SK-N-SH (cell line): ENCODE measurements around the gene NCAPD3. TPM values are rescaled to one million over a fixed set of nuclear protein-coding genes. Genes with fewer than 3 reads are reported as not detected.

Source experiments
- CTCF ChIA-PET: fragments of 300-600, 350-600 bp; formaldehyde crosslinking; extraction: SDS; loops from one replicate; lab custom pipeline; 2021; lab: Yijun Ruan, JAX
- POLR2A ChIA-PET: fragments of 350-600 bp; sonication (Branson Sonifier 250); formaldehyde crosslinking; extraction: SDS; loops from one replicate; lab custom pipeline; 2020; ENCODE audit warnings: antibody characterized with exemption, inconsistent platforms; lab: Yijun Ruan, JAX
- DNase-seq: peaks from one replicate; pipeline ENCODE4 v3.0.0; 2012
- H2AFZ ChIP-seq: fragments of 200-600 bp; sonication (generic); 2 replicates; pipeline ENCODE4 v1.8.1; 2016; ENCODE audit warnings: antibody characterized with exemption, mild to moderate bottlenecking, low read depth
- H3F3A ChIP-seq: fragments of 200-600 bp; sonication (generic); replicated peaks from 2 replicates; pipeline ENCODE3; 2016; ENCODE audit warnings: antibody characterized with exemption, mild to moderate bottlenecking; ENCODE audit not compliant: insufficient read depth
- H3K27ac ChIP-seq, 2 experiments: fragments of 200-500 bp in 1 of 2; fragments of 200-600 bp in 1 of 2; sonication (Bioruptor generic) in 1 of 2; sonication (generic), shearing (Covaris generic) in 1 of 2; 2 replicates each; pipeline versions ENCODE4 v1.5.1 to v1.6.1; 2014 to 2016; ENCODE audit warnings: low read depth in 2 of 2, inconsistent platforms in 1 of 2, low read length in 1 of 2, mild to moderate bottlenecking in 1 of 2, mixed read lengths in 1 of 2
- H3K27me3 ChIP-seq: fragments of 200-600 bp; sonication (generic), shearing (Covaris generic); 2 replicates; pipeline ENCODE4 v1.6.1; 2016; ENCODE audit warnings: mixed run types; ENCODE audit not compliant: insufficient read depth
- H3K36me3 ChIP-seq, 2 experiments: fragments of 200-500 bp in 1 of 2; fragments of 200-600 bp in 1 of 2; sonication (Bioruptor generic) in 1 of 2; sonication (generic) in 1 of 2; replicated peaks in 1 of 2; 2 replicates each; pipeline versions ENCODE3 to v1.5.1; 2014 to 2016; ENCODE audit warnings: low read length in 1 of 2, mild to moderate bottlenecking in 1 of 2; ENCODE audit not compliant: insufficient read depth in 2 of 2, control insufficient read depth in 1 of 2
- H3K4me1 ChIP-seq, 2 experiments: fragments of 200-500 bp in 1 of 2; fragments of 200-600 bp in 1 of 2; sonication (Bioruptor generic) in 1 of 2; sonication (generic), shearing (Covaris generic) in 1 of 2; 2 replicates each; pipeline versions ENCODE4 v1.5.1 to v1.6.1; 2014 to 2016; ENCODE audit warnings: low read depth in 1 of 2, low read length in 1 of 2, mixed run types in 1 of 2; ENCODE audit not compliant: insufficient read depth in 2 of 2, control insufficient read depth in 1 of 2
- H3K4me2 ChIP-seq: fragments of 200-600 bp; sonication (generic), shearing (Covaris generic); 2 replicates; pipeline ENCODE4 v1.6.1; 2017; ENCODE audit warnings: mixed run types
- H3K4me3 ChIP-seq, 2 experiments: fragments of 200-500 bp in 1 of 2; fragments of 200-600 bp in 1 of 2; sonication (Bioruptor generic) in 1 of 2; sonication (generic), shearing (Covaris generic) in 1 of 2; 2 replicates each; pipeline versions ENCODE4 v1.5.1 to v1.8.1; 2014 to 2016; ENCODE audit warnings: low read depth in 2 of 2, inconsistent platforms in 1 of 2, low read length in 1 of 2, mild to moderate bottlenecking in 1 of 2, mixed read lengths in 1 of 2, moderate library complexity in 1 of 2
- H3K79me2 ChIP-seq: fragments of 200-600 bp; sonication (generic); 2 replicates; pipeline ENCODE4 v1.8.1; 2017; ENCODE audit warnings: mild to moderate bottlenecking; ENCODE audit not compliant: insufficient read depth
- H3K9ac ChIP-seq: fragments of 200-600 bp; sonication (generic); 2 replicates; pipeline ENCODE4 v1.6.1; 2017; ENCODE audit warnings: mixed run types
- H3K9me2 ChIP-seq: fragments of 200-600 bp; sonication (generic); 2 replicates; pipeline ENCODE4 v1.6.1; 2017; ENCODE audit warnings: mixed run types
- H3K9me3 ChIP-seq: fragments of 200-600 bp; sonication (generic); 2 replicates; pipeline ENCODE4 v1.6.1; 2017; ENCODE audit warnings: mixed run types, mild to moderate bottlenecking, moderate library complexity
- H4K20me1 ChIP-seq: fragments of 200-600 bp; sonication (generic); 2 replicates; pipeline ENCODE4 v1.6.1; 2017; ENCODE audit warnings: mild to moderate bottlenecking, mixed run types; ENCODE audit not compliant: insufficient read depth
- CHD2 ChIP-seq: fragments of 150-350 bp; IDR thresholded peaks from 2 replicates; pipeline ENCODE4 v1.6.1; 2018; ENCODE audit warnings: low read length; ENCODE audit not compliant: partially characterized antibody
- CTCF ChIP-seq: fragments of 200-600 bp; sonication (generic); IDR thresholded peaks from 2 replicates; pipeline ENCODE4 v1.6.1; 2017; ENCODE audit warnings: antibody characterized with exemption, mild to moderate bottlenecking, moderate library complexity
- ELF1 ChIP-seq: IDR thresholded peaks from 2 replicates; pipeline ENCODE4 v1.4.0; 2012
- FOXJ3 ChIP-seq: sonication (generic); formaldehyde crosslinking; IDR thresholded peaks from 2 replicates; pipeline ENCODE4 v1.5.1; 2020; ENCODE audit warnings: mild to moderate bottlenecking, missing genetic modification reagents
- GABPA ChIP-seq: IDR thresholded peaks from 2 replicates; pipeline ENCODE4 v1.4.0; 2012; ENCODE audit warnings: low read depth, mild to moderate bottlenecking
- GATA2 ChIP-seq: sonication (generic); formaldehyde crosslinking; IDR thresholded peaks from 2 replicates; pipeline ENCODE4 v1.5.0; 2020; ENCODE audit warnings: mild to moderate bottlenecking, missing genetic modification reagents
- MEF2A ChIP-seq: IDR thresholded peaks from 2 replicates; pipeline ENCODE4 v1.4.0; 2012; ENCODE audit warnings: low read depth, borderline replicate concordance
- MXI1 ChIP-seq: IDR thresholded peaks from 2 replicates; pipeline ENCODE4 v1.6.1; 2012; ENCODE audit warnings: mild to moderate bottlenecking, low read depth, low read length, improper control_type of control experiment
- SIN3A ChIP-seq: IDR thresholded peaks from 2 replicates; pipeline ENCODE4 v1.6.1; 2012; ENCODE audit warnings: low read depth, mild to moderate bottlenecking, low read length, moderate library complexity, borderline replicate concordance
- SMC3 ChIP-seq: IDR thresholded peaks from 2 replicates; pipeline ENCODE4 v1.6.1; 2012; ENCODE audit warnings: low read depth, low read length, improper control_type of control experiment
- WGBS: methylation state at CpG from one replicate; pipeline ENCODE4 v1.1.6; 2017; ENCODE audit warnings: low lambda C conversion rate; 5-methylcytosine and 5-hydroxymethylcytosine counted together
- polyA plus RNA-seq, 3 experiments: library from polyadenylated mRNA; depleted of rRNA; stranded (reverse); fragments of >200 nt; gene quantifications; 2 replicates each; pipeline ENCODE4 v1.2.3, GENCODE V29; 2012
- TF ChIP-seq, protein P1 (sequence below): IDR thresholded peaks from 2 replicates; pipeline ENCODE4 v1.6.1; 2012; ENCODE audit warnings: mild to moderate bottlenecking, low read depth, low read length, moderate library complexity
- TF ChIP-seq, protein P2 (sequence below): IDR thresholded peaks from 2 replicates; pipeline ENCODE4; 2012

NCAPD3 gene
- polyA plus RNA-seq, 1 of the 3 experiments (the other 2 are of a cell fraction) = 19.5 TPM

- no peaks in the 10 kb centered on the region for H3K27me3 ChIP-seq
- WGBS = 92% methylated on average over 9 of the region's 9 CpGs
Observed at GRCh38 chr11:134138376-134138775, 85.4 kb downstream of the NCAPD3 start.

DNA sequence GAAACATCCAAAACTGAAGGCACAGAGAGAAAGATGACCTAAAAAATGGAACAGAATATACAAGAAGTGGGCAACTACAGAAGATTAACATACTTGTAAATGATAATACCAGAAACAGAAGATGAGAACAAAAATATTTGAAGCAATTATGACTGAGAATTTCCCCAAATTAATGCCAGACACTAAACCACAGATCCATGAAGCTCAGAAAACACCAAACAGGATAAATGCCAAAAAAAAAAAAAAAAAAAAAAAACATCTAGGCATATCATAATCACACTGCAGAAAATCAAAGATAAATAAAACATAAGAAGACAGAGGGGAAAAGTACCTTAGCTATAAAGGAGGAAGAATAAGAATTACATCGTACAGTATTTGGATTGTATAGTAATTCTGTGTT is 89.6 kb downstream of the NCAPD3 start:
- ChIA-PET CTCF (interaction anchor here (4.3 kb wide), 1 partner anchor 83 kb away, joined by 27 read pairs; no protein-coding TSS in a partner anchor), POLR2A (no interaction called here)
- TF ChIP-seq SMC3 = no peak
- TF ChIP-seq CHD2 = no peak
- no peak for TF ChIP-seq GABPA
- TF ChIP-seq GATA2 (CRISPR knock-in tag) = no peak
- TF ChIP-seq, protein P1, sequence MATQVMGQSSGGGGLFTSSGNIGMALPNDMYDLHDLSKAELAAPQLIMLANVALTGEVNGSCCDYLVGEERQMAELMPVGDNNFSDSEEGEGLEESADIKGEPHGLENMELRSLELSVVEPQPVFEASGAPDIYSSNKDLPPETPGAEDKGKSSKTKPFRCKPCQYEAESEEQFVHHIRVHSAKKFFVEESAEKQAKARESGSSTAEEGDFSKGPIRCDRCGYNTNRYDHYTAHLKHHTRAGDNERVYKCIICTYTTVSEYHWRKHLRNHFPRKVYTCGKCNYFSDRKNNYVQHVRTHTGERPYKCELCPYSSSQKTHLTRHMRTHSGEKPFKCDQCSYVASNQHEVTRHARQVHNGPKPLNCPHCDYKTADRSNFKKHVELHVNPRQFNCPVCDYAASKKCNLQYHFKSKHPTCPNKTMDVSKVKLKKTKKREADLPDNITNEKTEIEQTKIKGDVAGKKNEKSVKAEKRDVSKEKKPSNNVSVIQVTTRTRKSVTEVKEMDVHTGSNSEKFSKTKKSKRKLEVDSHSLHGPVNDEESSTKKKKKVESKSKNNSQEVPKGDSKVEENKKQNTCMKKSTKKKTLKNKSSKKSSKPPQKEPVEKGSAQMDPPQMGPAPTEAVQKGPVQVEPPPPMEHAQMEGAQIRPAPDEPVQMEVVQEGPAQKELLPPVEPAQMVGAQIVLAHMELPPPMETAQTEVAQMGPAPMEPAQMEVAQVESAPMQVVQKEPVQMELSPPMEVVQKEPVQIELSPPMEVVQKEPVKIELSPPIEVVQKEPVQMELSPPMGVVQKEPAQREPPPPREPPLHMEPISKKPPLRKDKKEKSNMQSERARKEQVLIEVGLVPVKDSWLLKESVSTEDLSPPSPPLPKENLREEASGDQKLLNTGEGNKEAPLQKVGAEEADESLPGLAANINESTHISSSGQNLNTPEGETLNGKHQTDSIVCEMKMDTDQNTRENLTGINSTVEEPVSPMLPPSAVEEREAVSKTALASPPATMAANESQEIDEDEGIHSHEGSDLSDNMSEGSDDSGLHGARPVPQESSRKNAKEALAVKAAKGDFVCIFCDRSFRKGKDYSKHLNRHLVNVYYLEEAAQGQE = no peak
- TF ChIP-seq, protein P2, sequence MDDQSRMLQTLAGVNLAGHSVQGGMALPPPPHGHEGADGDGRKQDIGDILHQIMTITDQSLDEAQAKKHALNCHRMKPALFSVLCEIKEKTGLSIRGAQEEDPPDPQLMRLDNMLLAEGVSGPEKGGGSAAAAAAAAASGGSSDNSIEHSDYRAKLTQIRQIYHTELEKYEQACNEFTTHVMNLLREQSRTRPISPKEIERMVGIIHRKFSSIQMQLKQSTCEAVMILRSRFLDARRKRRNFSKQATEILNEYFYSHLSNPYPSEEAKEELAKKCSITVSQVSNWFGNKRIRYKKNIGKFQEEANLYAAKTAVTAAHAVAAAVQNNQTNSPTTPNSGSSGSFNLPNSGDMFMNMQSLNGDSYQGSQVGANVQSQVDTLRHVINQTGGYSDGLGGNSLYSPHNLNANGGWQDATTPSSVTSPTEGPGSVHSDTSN = no peak
- no peak for TF ChIP-seq CTCF
- no peak for TF ChIP-seq SIN3A
- no peak for TF ChIP-seq ELF1
- TF ChIP-seq MXI1 = no peak
- no peak for TF ChIP-seq MEF2A
- H3K79me2 ChIP-seq = peaks cover 4% of the 10 kb centered on the region; the same call in 1 of the 2 replicates
- H3K27me3 ChIP-seq = no peaks in the 10 kb centered on the region
- no peak for DNase-seq
- H3K36me3 ChIP-seq = peaks cover 0 to 11% of the 10 kb centered on the region in 2 experiments
- H3K27ac ChIP-seq = no peak overlapping the region
- H3K9me3 ChIP-seq = peaks cover 12% of the 10 kb centered on the region; the same call in 1 of the 2 replicates
- H3K4me3 ChIP-seq = no peak overlapping the region
- no peaks in the 10 kb centered on the region; a peak in 1 of 4 replicates for H3K4me1 ChIP-seq
- WGBS = 79% methylated on average over 1 of the region's 1 CpG
- H3F3A ChIP-seq = peaks cover 5% of the 10 kb centered on the region
- H3K9ac ChIP-seq = no peak overlapping the region
- H3K9me2 ChIP-seq = no peaks in the 10 kb centered on the region
- no peak overlapping the region for H3K4me2 ChIP-seq
- H2AFZ ChIP-seq = no peak overlapping the region
- H4K20me1 ChIP-seq = no peaks in the 10 kb centered on the region

More at GRCh38 chr11:134138376-134138775, 85.4 kb downstream of the NCAPD3 start:
- H3K9ac ChIP-seq = no peak overlapping the region
- H4K20me1 ChIP-seq = 0 out of 2 replicates have a peak, but pooled peaks cover under 1% of the 10 kb centered on the region
- CTCF ChIA-PET = interaction anchor here (0.9 to 5.3 kb wide), 15 partner anchors 8 to 212 kb away, joined by 3 to 82 read pairs (median 9); partner anchors contain the start of genes IGSF9B and JAM3
- TF ChIP-seq FOXJ3 = no peak
- no peak overlapping the region for H3K27ac ChIP-seq
- no peaks in the 10 kb centered on the region for H3K9me2 ChIP-seq
- no peak overlapping the region for H3K4me3 ChIP-seq
- peaks cover 5% of the 10 kb centered on the region for H3F3A ChIP-seq
- peaks cover 5% of the 10 kb centered on the region; the same call in 1 of the 2 replicates for H3K79me2 ChIP-seq
- H3K4me2 ChIP-seq = no peak overlapping the region
- H3K36me3 ChIP-seq = peaks cover 8 to 13% of the 10 kb centered on the region in 2 experiments
- POLR2A ChIA-PET = interaction anchor here (0.6 kb wide), 1 partner anchor 88 kb away, joined by 5 read pairs; no protein-coding TSS in a partner anchor
- no peaks in the 10 kb centered on the region; a peak in 1 of 4 replicates for H3K4me1 ChIP-seq
- no peak overlapping the region for H2AFZ ChIP-seq
- DNase-seq = no peak
- H3K9me3 ChIP-seq = 0 out of 2 replicates have a peak, but pooled peaks cover 4% of the 10 kb centered on the region
